ENCODE data around the gene SIGMAR1.

The SIGMAR1 gene

GRCh38 chr9:34603610-34604231 is 33.9 kb downstream of the SIGMAR1 start:
- Histone ChIP-seq H3K4me3 (ENCODE audit: insufficient read depth, low read depth, low read length) (no peak overlapping the region), H3K27me3 (ENCODE audit: control insufficient read depth, insufficient read depth, low read length, poor library complexity, severe bottlenecking) (peaks cover 7% of the 10 kb centered on the region), H3K4me1 (ENCODE audit: control insufficient read depth, insufficient read depth, low read length) (peaks cover 8% of the 10 kb centered on the region), H3K36me3 (ENCODE audit: control insufficient read depth, insufficient read depth, low read length) (no peaks in the 10 kb centered on the region), H3K27ac (ENCODE audit: insufficient read depth, low read depth, low read length, poor library complexity, severe bottlenecking) (no peak overlapping the region), H3K9me3 (ENCODE audit: control insufficient read depth, low read length) (no peaks in the 10 kb centered on the region)
- 54 to 66% methylated on average over 4 of the region's 4 CpGs for WGBS, 2 experiments

GRCh38 chr9:34601937-34602573 is 35.5 kb downstream of the SIGMAR1 start:
- H3K27me3 ChIP-seq (ENCODE audit: control insufficient read depth, insufficient read depth, low read length, poor library complexity, severe bottlenecking): peaks cover 7% of the 10 kb centered on the region
- H3K36me3 ChIP-seq (ENCODE audit: control insufficient read depth, insufficient read depth, low read length): no peaks in the 10 kb centered on the region
- H3K9me3 ChIP-seq (ENCODE audit: control insufficient read depth, low read length): no peaks in the 10 kb centered on the region
- no peak overlapping the region for H3K27ac ChIP-seq (ENCODE audit: insufficient read depth, low read depth, low read length, poor library complexity, severe bottlenecking)
- H3K4me3 ChIP-seq (ENCODE audit: insufficient read depth, low read depth, low read length): no peak overlapping the region
- H3K4me1 ChIP-seq (ENCODE audit: control insufficient read depth, insufficient read depth, low read length): peaks cover 8% of the 10 kb centered on the region
- 47 to 57% methylated on average over 5 to 6 of the region's 6 CpGs for WGBS, 2 experiments

GRCh38 chr9:34600908-34601307 is 36.7 kb downstream of the SIGMAR1 start:
- peaks cover 7% of the 10 kb centered on the region for H3K27me3 ChIP-seq (ENCODE audit: control insufficient read depth, insufficient read depth, low read length, poor library complexity, severe bottlenecking)
- H3K4me1 ChIP-seq (ENCODE audit: control insufficient read depth, insufficient read depth, low read length): peaks cover 8% of the 10 kb centered on the region
- no peaks in the 10 kb centered on the region for H3K9me3 ChIP-seq (ENCODE audit: control insufficient read depth, low read length)
- H3K4me3 ChIP-seq (ENCODE audit: insufficient read depth, low read depth, low read length): no peak overlapping the region
- 92 to 100% methylated on average over 1 of the region's 1 CpG for WGBS, 2 experiments
- H3K36me3 ChIP-seq (ENCODE audit: control insufficient read depth, insufficient read depth, low read length): no peaks in the 10 kb centered on the region
- H3K27ac ChIP-seq (ENCODE audit: insufficient read depth, low read depth, low read length, poor library complexity, severe bottlenecking): no peak overlapping the region

GRCh38 chr9:34599546-34599945 is 38.0 kb downstream of the SIGMAR1 start:
- Histone ChIP-seq H3K4me3 (ENCODE audit: insufficient read depth, low read depth, low read length) (no peak overlapping the region), H3K27me3 (ENCODE audit: control insufficient read depth, insufficient read depth, low read length, poor library complexity, severe bottlenecking) (no peaks in the 10 kb centered on the region), H3K9me3 (ENCODE audit: control insufficient read depth, low read length) (no peaks in the 10 kb centered on the region), H3K36me3 (ENCODE audit: control insufficient read depth, insufficient read depth, low read length) (no peaks in the 10 kb centered on the region), H3K27ac (ENCODE audit: insufficient read depth, low read depth, low read length, poor library complexity, severe bottlenecking) (no peak overlapping the region), H3K4me1 (ENCODE audit: control insufficient read depth, insufficient read depth, low read length) (peaks cover 8% of the 10 kb centered on the region)
- 67 to 77% methylated on average over 1 of the region's 1 CpG for WGBS, 2 experiments

GRCh38 chr9:34594177-34594576 is 43.4 kb downstream of the SIGMAR1 start:
- Histone ChIP-seq H3K27ac (ENCODE audit: insufficient read depth, low read depth, low read length, poor library complexity, severe bottlenecking) (no peak overlapping the region), H3K36me3 (ENCODE audit: control insufficient read depth, insufficient read depth, low read length) (no peaks in the 10 kb centered on the region), H3K27me3 (ENCODE audit: control insufficient read depth, insufficient read depth, low read length, poor library complexity, severe bottlenecking) (peaks cover 48% of the 10 kb centered on the region), H3K9me3 (ENCODE audit: control insufficient read depth, low read length) (no peaks in the 10 kb centered on the region), H3K4me3 (ENCODE audit: insufficient read depth, low read depth, low read length) (no peak overlapping the region), H3K4me1 (ENCODE audit: control insufficient read depth, insufficient read depth, low read length) (peaks cover 23% of the 10 kb centered on the region)
- 90 to 93% methylated on average over 9 of the region's 9 CpGs for WGBS, 2 experiments

GRCh38 chr9:34592895-34593601 is 44.5 kb downstream of the SIGMAR1 start:
- peaks cover 59% of the 10 kb centered on the region for H3K27me3 ChIP-seq (ENCODE audit: control insufficient read depth, insufficient read depth, low read length, poor library complexity, severe bottlenecking)
- peaks cover 27% of the 10 kb centered on the region for H3K4me1 ChIP-seq (ENCODE audit: control insufficient read depth, insufficient read depth, low read length)
- H3K27ac ChIP-seq (ENCODE audit: insufficient read depth, low read depth, low read length, poor library complexity, severe bottlenecking): no peak overlapping the region
- H3K36me3 ChIP-seq (ENCODE audit: control insufficient read depth, insufficient read depth, low read length): no peaks in the 10 kb centered on the region
- no peaks in the 10 kb centered on the region for H3K9me3 ChIP-seq (ENCODE audit: control insufficient read depth, low read length)
- H3K4me3 ChIP-seq (ENCODE audit: insufficient read depth, low read depth, low read length): no peak overlapping the region
- 6 to 7% methylated on average over 26 of the region's 26 CpGs for WGBS, 2 experiments

GRCh38 chr9:34591917-34592866 is 45.4 kb downstream of the SIGMAR1 start:
- Histone ChIP-seq H3K27me3 (ENCODE audit: control insufficient read depth, insufficient read depth, low read length, poor library complexity, severe bottlenecking) (peaks cover 68% of the 10 kb centered on the region), H3K9me3 (ENCODE audit: control insufficient read depth, low read length) (no peaks in the 10 kb centered on the region), H3K36me3 (ENCODE audit: control insufficient read depth, insufficient read depth, low read length) (no peaks in the 10 kb centered on the region), H3K4me1 (ENCODE audit: control insufficient read depth, insufficient read depth, low read length) (peaks cover 35% of the 10 kb centered on the region), H3K4me3 (ENCODE audit: insufficient read depth, low read depth, low read length) (no peak overlapping the region), H3K27ac (ENCODE audit: insufficient read depth, low read depth, low read length, poor library complexity, severe bottlenecking) (no peak overlapping the region)
- WGBS, 2 experiments: 33 to 34% methylated on average over 16 of the region's 16 CpGs

- 1 to 2% methylated on average over 60 of the region's 60 CpGs for WGBS, 2 experiments
- Histone ChIP-seq H3K36me3 (ENCODE audit: control insufficient read depth, insufficient read depth, low read length) (no peaks in the 10 kb centered on the region), H3K27ac (ENCODE audit: insufficient read depth, low read depth, low read length, poor library complexity, severe bottlenecking) (no peak overlapping the region), H3K4me1 (ENCODE audit: control insufficient read depth, insufficient read depth, low read length) (peaks cover 43% of the 10 kb centered on the region), H3K9me3 (ENCODE audit: control insufficient read depth, low read length) (no peaks in the 10 kb centered on the region), H3K27me3 (ENCODE audit: control insufficient read depth, insufficient read depth, low read length, poor library complexity, severe bottlenecking) (peaks cover 72% of the 10 kb centered on the region), H3K4me3 (ENCODE audit: insufficient read depth, low read depth, low read length) (no peak overlapping the region)
These were observed 46.2 kb downstream of the SIGMAR1 start for GRCh38 chr9:34591248-34591916.

- 3 to 4% methylated on average over 40 of the region's 40 CpGs for WGBS, 2 experiments
- Histone ChIP-seq H3K4me3 (ENCODE audit: insufficient read depth, low read depth, low read length) (peak overlapping the region; percentile 61), H3K27me3 (ENCODE audit: control insufficient read depth, insufficient read depth, low read length, poor library complexity, severe bottlenecking) (peaks cover 72% of the 10 kb centered on the region), H3K4me1 (ENCODE audit: control insufficient read depth, insufficient read depth, low read length) (peaks cover 51% of the 10 kb centered on the region), H3K36me3 (ENCODE audit: control insufficient read depth, insufficient read depth, low read length) (no peaks in the 10 kb centered on the region), H3K9me3 (ENCODE audit: control insufficient read depth, low read length) (no peaks in the 10 kb centered on the region), H3K27ac (ENCODE audit: insufficient read depth, low read depth, low read length, poor library complexity, severe bottlenecking) (no peak overlapping the region)
These were observed 47.0 kb downstream of the SIGMAR1 start for GRCh38 chr9:34590381-34591247.

Measured in ectodermal cell (in vitro differentiated cells).